Type B pancreatic cell (in vitro differentiated cells): ENCODE results near the gene DLGAP3. TPM values are rescaled to one million over a fixed set of nuclear protein-coding genes. Genes with fewer than 3 reads are reported as not detected.

Experiments
- DNase-seq: peaks from one replicate; pipeline ENCODE4 v3.0.0; 2021; ENCODE audit warnings: mixed read lengths; ENCODE audit not compliant: unreplicated experiment; ENCODE audit errors: extremely low spot score
- H3K27ac Mint-ChIP-seq: 2 replicates; pipeline ENCODE4 v1.8.0; 2021; ENCODE audit warnings: mild to moderate bottlenecking, mixed read lengths
- H3K27me3 Mint-ChIP-seq: 2 replicates; pipeline ENCODE4 v1.8.0; 2021; ENCODE audit warnings: mixed read lengths
- H3K36me3 Mint-ChIP-seq: 2 replicates; pipeline ENCODE4 v1.8.0; 2021; ENCODE audit warnings: mixed read lengths
- H3K4me1 Mint-ChIP-seq: one replicate; pipeline ENCODE4 v1.8.0; 2021; ENCODE audit warnings: mixed read lengths; ENCODE audit not compliant: unreplicated experiment
- H3K4me3 Mint-ChIP-seq: 2 replicates; pipeline ENCODE4 v1.8.0; 2021; ENCODE audit warnings: mild to moderate bottlenecking, mixed read lengths
- H3K9me3 Mint-ChIP-seq: 2 replicates; pipeline ENCODE4 v1.8.0; 2021; ENCODE audit warnings: mixed read lengths
- total RNA-seq: library from RNA; stranded (reverse); gene quantifications from 2 replicates; pipeline ENCODE4 v1.2.1, GENCODE V29; 2021; ENCODE audit warnings: low replicate concordance
- TF ChIP-seq, protein P1 (sequence below): fragments of 200-600 bp; sonication (generic); conservative IDR thresholded peaks from 2 replicates; pipeline ENCODE4 v1.5.0; 2021; ENCODE audit warnings: antibody characterized with exemption, mild to moderate bottlenecking

The DLGAP3 gene
- total RNA-seq, 1 donor from 2014 or later, result 1.0 TPM

DNA sequence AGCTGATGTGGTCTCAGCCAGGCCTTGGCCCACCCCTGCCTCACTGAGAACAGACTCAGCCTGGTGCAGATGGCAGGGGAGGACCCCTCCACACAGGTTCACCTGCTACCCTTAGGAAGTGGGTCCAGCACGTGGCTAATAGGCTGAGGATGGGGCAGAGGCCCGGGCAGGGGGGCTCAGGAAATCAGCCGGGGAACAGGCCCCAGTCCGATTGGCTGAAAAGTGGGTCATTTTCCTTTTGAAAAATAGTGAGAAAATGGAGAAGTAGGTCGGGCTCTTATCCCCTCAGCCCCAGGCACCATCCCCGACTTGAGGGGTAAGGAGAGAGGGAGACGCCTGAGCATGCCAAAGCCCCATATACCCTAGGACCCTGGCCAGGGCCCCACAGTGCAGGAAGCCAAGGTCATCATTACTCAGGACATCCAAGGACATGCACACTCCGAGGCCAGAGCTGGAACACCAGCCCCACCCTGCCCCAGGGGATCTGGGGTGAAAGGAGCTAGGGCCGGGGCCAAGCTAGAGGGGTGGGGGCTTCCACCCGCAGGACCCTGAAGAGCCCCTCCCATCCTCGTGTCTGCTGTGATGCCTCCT is 11.0 kb downstream of the DLGAP3 start:
- Mint-ChIP-seq H3K9me3 (no peaks in the 10 kb centered on the region), H3K4me3 (no peak overlapping the region), H3K4me1 (no peaks in the 10 kb centered on the region), H3K36me3 (no peaks in the 10 kb centered on the region), H3K27me3 (peaks cover 63% of the 10 kb centered on the region), H3K27ac (no peak overlapping the region)
- no peak for DNase-seq
- TF ChIP-seq, protein P1, sequence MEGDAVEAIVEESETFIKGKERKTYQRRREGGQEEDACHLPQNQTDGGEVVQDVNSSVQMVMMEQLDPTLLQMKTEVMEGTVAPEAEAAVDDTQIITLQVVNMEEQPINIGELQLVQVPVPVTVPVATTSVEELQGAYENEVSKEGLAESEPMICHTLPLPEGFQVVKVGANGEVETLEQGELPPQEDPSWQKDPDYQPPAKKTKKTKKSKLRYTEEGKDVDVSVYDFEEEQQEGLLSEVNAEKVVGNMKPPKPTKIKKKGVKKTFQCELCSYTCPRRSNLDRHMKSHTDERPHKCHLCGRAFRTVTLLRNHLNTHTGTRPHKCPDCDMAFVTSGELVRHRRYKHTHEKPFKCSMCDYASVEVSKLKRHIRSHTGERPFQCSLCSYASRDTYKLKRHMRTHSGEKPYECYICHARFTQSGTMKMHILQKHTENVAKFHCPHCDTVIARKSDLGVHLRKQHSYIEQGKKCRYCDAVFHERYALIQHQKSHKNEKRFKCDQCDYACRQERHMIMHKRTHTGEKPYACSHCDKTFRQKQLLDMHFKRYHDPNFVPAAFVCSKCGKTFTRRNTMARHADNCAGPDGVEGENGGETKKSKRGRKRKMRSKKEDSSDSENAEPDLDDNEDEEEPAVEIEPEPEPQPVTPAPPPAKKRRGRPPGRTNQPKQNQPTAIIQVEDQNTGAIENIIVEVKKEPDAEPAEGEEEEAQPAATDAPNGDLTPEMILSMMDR, result no peak

DNA sequence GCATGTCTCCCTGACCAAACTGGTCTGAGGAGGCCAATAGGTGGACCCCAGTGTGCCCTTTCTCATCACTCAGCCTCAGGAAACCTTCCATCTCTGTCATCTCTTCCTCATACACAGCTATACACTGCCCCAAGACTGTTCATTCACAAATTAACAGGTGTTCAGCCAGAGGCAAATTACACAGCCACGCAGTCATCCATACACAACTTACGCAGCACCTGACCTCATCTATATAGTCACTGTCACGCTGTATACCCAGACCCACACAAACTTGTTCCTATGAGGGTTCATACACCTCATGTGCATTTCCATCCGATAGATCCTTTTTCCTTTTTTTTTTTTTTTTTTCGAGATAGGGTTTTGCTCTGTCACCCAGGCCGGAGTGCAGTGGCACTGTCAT is 12.4 kb downstream of the DLGAP3 start:
- Mint-ChIP-seq H3K4me1 (no peaks in the 10 kb centered on the region), H3K4me3 (no peak overlapping the region), H3K27me3 (peaks cover 62% of the 10 kb centered on the region), H3K36me3 (no peaks in the 10 kb centered on the region), H3K27ac (no peak overlapping the region), H3K9me3 (no peaks in the 10 kb centered on the region)
- no peak for DNase-seq
- TF ChIP-seq, protein P1, result no peak

DNA sequence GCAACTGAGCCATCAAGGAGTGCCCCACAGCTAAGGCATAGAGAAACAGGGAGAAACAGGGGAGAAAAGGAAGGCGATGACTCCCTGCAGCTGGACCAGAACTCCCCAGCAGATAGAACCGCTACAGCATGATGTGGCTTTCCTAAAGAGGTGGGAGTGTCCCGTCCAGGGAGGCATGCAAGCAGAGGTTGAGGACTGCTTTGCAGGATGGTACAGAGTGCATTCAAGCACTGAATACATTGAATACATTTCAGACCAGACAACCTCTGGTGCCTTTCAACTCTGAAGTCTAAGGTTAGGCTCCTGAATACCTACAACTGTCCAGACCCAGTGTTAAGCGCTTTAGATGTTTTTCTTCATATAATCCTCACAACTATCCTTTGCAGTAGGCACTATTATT is 13.3 kb downstream of the DLGAP3 start:
- H3K4me1 Mint-ChIP-seq, result no peaks in the 10 kb centered on the region
- H3K9me3 Mint-ChIP-seq, result no peaks in the 10 kb centered on the region
- H3K27me3 Mint-ChIP-seq, result peaks cover 53% of the 10 kb centered on the region
- H3K36me3 Mint-ChIP-seq, result no peaks in the 10 kb centered on the region
- no peak for DNase-seq
- TF ChIP-seq, protein P1, result no peak
- H3K4me3 Mint-ChIP-seq, result no peak overlapping the region
- H3K27ac Mint-ChIP-seq, result no peak overlapping the region

DNA sequence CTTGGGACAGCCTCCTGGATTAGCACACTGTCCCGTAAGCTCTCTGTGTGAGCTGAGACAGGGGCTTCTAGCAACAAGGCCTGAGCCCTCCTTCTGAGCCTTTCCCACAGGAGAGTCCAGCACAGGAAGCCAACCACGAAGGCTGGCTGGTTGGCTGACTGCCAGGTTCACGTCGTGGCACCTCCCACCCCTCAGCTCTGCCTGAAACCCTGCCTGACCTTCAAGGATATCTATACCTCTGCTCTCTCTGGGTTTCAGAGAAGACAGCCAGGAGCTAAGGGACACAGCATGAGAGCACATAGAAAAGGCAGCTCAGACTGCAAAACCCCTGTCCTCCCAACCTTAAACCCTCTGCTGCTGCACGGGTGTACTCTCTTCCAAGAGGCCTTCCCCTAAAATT is 13.9 kb downstream of the DLGAP3 start:
- TF ChIP-seq, protein P1, result no peak
- no peak for DNase-seq

DNA sequence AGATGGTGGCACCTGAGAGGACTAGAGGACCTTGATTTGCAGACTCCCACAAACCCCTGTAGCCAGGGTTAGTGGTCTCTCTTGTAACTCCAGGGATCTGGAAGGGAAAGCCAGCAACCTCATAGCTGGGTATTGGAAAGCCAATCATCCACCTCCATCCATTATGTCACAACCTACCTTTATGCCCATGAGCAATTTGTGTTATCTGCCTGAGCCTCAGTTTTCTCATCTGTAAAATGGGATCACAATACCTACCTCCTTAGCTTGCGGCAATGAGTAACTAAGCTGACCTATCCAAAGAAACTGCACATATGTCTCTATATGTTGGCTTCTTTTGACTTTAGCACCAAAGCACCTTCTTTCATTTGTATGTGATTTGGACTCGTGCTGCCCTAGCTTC is 14.5 kb downstream of the DLGAP3 start:
- no peak overlapping the region for H3K4me3 Mint-ChIP-seq
- H3K27ac Mint-ChIP-seq, result no peak overlapping the region
- TF ChIP-seq, protein P1, result no peak
- no peaks in the 10 kb centered on the region for H3K36me3 Mint-ChIP-seq
- no peaks in the 10 kb centered on the region for H3K9me3 Mint-ChIP-seq
- peaks cover 52% of the 10 kb centered on the region for H3K27me3 Mint-ChIP-seq
- DNase-seq, result no peak
- H3K4me1 Mint-ChIP-seq, result no peaks in the 10 kb centered on the region

More for the DNA sequence above, 13.9 kb downstream of the DLGAP3 start:
- Mint-ChIP-seq H3K36me3 (no peaks in the 10 kb centered on the region), H3K4me1 (no peaks in the 10 kb centered on the region), H3K9me3 (no peaks in the 10 kb centered on the region), H3K27me3 (peaks cover 52% of the 10 kb centered on the region), H3K4me3 (no peak overlapping the region), H3K27ac (no peak overlapping the region)

DNA sequence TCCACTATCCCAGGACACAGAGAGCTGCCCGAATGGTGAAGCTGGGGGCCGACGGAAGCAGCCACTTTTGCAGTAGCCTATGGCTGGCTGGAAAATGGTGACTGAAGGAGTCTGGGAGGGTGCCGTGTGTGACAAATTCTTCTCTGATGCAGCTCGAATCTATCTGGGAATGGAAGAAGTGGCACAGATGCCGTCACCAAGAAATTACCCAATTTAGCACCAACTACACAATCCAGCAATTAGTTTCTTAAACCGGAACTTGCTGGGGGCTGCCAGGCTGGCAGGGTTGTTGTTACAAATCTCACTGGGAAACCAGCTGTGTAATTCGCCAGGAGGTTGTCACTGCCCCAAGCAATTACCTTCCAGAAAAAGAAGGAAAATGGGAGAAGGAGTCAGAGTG is 18.0 kb downstream of the DLGAP3 start:
- H3K27ac Mint-ChIP-seq, result no peak overlapping the region
- peaks cover 54% of the 10 kb centered on the region for H3K27me3 Mint-ChIP-seq
- DNase-seq, result no peak
- H3K4me1 Mint-ChIP-seq, result no peaks in the 10 kb centered on the region
- H3K36me3 Mint-ChIP-seq, result no peaks in the 10 kb centered on the region
- H3K4me3 Mint-ChIP-seq, result no peak overlapping the region
- TF ChIP-seq, protein P1, result no peak
- H3K9me3 Mint-ChIP-seq, result no peaks in the 10 kb centered on the region
